Activated T-cell treated with anti-CD3 and anti-CD28 coated beads for 1 hour (primary cell): ENCODE measurements around the gene IQCH.
"Not testable (repeated sequence)": the region's sequence is repeated elsewhere in the genome, so short reads cannot be mapped to it uniquely, and the experiment has no call there.

Source experiments
- DNase-seq: peaks from one replicate; pipeline ENCODE4 v3.0.0-alpha.2; 2020; ENCODE audit warnings: low read depth

The IQCH gene

DNA sequence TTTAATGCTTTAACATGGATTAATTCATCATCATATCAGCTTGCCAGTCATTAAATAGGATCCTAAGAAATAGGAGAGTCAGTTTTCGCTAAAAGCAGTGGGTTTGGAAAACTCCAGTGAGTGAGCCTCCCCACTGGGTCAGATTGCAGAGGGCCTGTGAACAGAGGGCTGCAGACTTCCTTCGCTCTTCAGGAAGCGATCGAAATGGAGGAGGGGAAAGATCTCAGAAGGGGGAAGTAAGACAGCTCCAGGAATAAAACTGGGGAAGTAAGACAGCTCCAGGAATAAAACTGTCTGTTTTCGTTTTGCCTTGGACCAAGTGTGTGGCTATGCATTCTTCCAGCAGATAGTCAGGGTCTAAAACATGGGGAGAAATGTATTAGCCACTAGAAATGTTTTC lies 141.5 kb downstream of the IQCH start:
- no peak for DNase-seq

DNA sequence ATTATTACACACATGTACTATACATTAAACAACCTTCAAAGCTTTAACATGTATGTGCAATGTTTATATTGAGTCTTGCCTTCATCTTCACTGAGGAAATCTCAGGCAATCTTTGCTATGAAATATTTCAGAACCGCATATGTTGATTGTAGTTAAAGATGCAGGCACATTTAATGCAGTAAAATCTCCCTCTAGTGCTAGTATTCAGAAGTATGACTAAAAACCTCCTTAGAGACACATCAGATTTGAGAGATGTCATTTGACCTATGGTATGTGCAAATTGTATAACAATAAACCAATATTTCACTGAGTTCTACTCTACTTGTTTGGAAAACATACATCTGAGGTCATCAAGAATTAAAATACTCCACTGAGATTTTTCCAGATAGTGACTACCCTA lies 142.6 kb downstream of the IQCH start:
- DNase-seq, result no peak

DNA sequence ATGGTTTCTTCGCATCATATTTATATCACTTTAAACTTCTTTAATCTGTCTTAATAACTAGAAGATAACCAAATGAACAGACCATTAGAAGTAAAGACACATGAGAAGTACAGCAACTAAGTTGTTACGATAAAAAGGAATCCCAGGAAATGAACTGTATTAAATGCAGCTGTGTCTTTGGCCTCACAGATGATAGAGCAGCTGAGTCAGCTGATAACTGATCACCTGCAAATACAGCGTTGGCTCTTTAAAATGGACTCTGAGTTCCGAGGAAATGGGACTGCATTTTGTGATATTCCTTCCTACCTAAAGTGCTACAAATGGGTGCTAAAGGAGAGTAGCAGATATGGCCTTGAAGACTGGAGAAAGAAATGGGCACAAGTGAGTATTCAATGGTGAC lies 145.3 kb downstream of the IQCH start:
- DNase-seq, result no peak

DNA sequence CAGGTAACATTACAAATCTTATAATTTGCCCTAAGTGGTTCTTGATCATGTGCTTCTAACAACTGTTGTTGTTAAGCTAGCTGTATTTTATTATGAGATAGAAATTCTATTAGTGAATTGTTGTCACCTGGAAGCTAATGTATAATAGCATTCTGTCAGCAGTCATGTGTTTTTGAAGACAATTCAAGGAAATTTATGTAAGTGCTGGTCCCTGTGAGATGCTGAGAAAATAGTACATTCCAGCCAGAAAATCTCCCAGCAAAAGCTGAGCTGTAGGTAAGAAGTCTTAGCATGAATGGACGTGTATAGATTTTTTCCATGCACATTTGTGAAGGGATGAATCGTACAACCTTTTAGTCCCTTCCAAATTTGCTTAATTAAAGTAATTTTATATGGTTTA lies 146.3 kb downstream of the IQCH start:
- no peak for DNase-seq

DNA sequence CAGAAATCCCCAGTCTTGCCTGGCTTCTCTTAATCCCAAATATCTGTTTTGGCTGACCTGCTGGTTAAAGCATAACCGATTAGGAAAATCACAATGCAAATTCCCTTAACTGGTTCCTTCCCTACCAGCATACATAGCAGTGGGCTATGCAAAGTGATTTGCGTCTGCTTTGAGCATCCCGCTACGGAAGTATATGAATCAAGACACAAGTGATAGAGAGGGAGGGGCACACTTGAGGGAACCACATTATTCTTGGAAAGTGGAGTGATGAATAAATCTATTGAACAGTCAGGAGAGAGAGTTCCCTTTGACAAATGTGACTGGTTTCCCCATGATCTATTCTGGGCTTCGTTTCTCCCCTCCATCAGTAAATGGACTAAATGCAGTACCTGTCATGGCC lies 146.8 kb downstream of the IQCH start:
- no peak for DNase-seq

DNA sequence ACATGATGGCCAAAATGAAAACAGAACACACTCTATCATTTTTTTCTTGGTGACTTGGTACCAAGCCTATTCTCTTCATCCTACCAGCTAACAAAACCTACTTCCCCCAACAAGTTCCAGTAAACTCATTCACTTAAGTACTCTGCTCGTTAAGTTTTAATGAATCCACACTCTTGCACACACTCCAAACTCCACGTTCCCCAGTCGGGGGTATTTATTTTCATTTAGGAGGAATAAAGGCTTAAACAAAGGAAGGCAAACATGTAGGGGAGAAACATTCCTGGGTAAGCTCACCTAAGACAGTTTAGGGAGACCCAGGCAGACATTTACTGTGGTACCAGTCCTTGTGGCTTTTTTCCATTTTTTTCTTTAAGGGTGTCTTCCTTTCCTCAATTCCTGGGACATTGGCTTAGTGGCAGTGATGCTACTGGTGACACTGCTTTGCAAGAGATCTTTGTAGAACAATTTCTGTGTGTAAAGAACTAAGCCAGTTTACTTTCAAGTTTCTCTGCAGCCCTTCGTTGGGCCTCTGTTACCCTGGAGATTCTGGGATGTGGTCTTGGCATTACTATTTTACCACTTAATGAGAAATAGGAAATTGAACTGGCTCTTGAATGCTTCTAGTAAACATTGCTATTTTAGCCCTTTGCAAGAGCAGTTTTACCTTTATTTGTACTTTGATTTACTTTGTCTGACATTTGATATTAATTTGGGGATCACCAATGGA lies 149.0 kb downstream of the IQCH start:
- no peak for DNase-seq

DNA sequence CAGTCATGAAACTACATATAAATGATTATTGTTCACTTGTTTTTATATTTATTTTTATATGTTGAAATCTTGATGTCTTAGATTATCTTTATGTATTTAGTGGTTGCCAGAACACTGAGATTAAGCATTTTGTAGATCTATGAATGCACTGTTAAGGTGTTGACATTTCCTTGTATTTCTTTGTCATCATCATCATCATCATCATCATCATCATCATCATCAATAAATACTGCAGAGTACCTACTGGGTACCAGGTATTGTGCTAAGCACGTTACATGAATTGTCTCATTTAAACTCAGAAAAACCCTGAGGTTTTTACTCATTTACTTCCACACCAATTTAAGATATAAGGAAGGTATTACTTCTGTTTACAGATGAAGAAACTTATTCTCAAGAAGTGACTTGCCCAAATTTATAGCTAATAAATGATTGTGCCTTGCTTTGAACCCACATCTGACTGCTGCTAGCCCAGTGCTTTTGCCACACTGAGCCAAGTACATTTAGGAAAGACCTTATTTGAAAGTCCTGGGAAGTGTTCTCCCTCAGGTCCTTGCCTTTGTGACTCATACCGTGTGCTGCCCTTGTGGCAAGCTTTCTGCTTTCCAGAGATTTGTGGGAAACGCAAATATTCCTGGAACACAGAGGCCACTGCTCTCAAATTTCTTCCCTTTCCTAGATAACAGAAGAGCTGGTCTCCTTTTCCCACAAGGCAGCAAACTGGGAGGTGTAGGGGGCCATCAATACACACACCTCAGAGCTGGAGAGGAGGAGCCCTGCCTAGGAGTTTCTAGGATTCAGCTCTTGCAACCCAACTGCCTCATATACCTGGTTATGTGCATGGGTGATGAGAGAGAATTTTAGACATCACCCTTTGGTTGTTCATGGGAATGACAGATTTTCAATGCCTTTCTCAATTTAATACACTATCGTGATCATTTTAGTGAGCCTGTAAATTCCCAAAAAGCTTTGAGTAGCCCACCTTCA lies 150.9 kb downstream of the IQCH start:
- no peak for DNase-seq

DNA sequence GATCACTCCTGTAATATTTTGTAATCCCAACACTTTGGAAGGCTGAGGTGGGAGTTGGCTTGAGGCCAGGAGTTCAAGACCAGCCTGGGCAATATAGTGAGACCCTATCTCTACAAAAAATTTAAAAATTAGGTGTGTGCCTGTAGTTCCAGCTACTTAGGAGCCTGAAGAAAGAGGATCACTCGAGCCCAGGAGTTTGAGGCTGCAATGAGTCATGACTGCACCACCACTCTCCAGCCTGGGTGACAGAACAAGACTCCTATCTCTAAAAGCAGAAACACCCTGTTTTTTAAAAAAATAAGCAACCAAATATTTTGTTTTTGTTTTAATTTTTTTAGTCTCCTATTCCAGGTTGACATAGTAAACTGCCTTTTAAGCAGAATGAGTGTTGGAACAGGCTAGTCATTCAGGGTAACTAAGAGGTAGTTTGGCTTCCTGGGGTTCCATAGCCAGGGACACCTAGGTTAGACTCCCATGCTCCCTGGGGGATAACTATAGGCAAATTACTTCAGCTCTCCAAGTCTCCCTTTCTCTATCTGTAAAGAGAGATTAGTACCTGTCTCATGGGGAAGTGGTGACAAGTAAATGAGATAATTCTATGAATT lies 151.8 kb downstream of the IQCH start:
- no peak for DNase-seq

DNA sequence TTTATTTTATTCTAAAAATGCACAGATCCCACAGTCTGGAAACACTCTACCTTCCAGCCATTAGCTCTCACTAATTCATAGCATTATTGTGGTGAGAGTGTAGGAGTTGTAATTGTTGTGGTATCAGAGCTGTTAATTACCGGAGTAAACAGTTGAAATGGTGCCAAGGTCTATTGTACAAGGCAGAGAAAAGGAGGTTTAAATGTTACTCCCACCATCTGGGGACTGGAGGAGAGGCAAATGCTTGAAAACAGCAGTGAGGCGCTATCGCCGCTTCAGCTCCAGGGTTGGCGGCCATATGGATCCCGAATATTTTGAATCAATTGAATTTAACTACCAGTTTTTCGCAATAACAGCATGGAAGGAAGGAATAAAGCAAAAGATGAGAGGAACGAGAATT lies 153.2 kb downstream of the IQCH start:
- DNase-seq, result no peak

DNA sequence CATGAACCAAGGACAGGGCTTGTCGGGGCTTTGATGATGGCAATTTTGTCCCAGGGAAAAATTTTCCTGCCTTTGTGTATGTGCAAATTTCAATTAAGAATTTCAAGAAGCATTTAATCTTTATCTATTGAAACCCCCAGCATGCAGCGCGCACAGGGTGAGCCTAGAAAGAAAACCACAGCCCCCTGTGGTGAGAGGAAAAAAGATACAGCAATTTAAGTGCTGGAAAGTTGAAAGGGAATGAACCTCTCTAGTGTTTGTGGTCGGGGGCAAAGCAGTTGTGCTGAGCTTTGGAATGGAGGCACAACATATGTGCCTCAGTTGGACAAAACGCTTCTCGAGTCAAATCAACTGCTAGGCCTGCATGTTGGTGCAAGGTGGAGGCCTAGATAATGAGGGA lies 154.6 kb downstream of the IQCH start:
- DNase-seq, result no peak

DNA sequence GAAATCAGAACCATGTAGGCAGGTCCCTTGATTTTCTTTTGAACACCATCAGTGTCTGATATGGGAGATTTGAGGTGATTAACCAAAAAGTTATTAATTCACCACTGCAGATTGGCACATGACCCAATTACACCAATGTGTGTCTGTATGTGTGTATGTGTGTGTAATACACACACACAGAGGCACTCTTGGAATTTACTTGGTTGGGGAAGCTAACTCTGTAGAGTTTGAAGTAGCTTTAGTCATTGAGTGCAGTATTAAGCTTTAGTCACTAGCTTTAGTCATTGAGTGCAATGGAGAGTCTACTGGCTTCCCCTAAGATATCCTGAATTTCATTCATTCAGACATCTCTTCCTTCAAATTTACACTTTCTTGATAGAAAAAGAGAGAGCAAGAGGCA lies 156.9 kb downstream of the IQCH start:
- no peak for DNase-seq

DNA sequence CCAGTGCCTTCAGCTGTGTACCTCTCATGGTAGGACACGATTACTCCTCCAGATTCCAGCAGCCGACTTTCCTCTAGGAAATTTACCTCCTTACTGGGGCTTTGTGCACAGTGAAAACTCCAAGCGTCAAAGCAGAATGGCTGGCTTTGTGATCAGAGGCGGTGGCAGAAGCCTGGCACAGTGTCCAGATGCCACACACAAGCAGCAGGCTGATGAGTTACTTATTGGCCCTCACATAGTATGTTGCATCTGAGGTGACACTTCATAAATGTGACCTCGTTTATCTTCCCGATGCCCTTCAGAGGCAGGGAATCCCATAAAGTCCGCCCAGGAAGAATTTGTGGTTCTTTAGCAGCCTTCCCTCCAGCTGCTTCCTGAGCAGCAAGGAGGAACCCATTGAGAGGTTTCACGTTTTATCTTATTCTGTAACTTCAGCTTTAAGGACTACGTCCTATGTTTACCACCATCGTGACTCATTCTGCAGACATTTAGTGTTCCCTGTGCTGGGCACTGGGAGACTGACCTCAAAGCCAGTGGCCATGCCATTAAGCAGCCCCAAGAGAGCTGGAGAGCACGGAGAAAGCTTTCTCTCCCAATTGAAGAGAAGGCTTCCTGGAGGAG lies 159.3 kb downstream of the IQCH start:
- DNase-seq, result no peak

DNA sequence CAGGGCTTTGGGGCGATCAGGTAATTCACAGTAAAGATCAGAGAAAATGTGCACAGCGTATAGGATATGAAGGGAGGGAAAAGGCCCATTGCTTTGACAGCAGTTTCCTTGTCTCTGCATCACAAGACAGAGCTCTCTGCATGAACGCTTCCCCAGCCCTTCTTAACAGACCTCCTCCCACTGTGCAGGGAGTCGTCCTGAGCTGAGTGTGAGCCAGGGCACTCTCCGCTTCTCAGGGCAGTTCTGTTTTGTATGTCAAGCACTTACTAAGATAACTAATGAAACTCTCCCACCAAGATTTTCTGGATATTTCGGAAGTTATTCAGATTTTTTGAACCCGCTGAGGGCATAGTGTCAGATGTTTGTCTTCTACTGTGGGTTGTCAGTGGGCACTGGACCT lies 160.6 kb downstream of the IQCH start:
- DNase-seq, result no peak

DNA sequence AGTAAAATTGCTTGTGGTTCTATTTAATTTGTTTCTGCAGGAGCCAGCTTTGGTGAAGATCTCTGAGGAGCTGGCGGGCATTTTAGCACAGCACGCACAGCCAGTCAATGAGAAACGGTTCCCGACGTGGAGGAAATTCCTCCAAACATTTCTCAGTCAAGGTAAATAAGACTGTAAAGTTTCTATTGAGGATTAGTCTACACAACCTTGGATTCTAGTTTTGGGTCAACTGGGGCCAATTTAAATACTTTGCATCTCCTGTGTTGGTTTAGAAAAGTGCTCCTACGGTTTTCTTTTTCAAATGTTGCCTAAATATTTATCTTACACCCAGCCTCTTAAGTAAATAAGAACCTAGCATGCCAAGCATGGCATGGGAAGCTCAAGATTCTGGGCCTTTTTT lies 162.3 kb downstream of the IQCH start:
- DNase-seq, result no peak

DNA sequence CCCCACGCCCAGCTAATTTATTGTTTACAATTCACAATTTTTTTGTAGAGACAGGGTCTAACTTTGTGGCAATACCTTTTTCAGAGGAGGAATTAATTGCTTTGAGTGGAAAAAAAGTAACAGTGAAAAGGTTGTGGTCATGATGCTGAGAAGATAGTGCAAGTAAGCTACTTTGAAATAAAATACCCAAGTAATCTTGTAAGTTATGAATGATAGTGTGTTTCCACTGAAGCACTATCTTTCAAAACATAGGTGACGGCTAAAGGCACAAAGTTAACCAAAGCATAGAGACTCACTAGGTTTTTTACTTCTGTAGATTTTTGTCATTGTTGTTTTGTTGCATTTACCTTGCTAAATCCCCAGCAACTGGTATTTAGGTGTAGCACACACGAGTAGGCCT lies 165.1 kb downstream of the IQCH start:
- no peak for DNase-seq

DNA sequence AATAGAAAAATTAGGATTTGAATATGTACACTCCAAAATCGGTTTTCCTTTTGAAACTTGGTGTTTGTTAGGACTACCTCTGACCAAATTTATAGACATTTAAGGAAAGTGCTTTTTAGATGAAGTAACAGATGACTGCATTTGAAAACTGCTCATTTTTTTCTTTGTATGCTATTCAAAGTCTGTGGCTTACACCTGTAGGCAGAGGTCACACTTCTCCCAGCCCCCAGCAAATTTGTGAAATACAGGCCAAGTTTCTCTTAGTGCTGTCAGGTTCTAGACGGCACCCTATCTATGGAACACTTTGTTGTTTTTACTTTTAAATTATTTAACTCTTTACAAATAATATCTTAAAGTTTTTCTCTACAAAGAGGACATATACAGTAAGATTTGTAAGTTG lies 165.6 kb downstream of the IQCH start:
- no peak for DNase-seq

DNA sequence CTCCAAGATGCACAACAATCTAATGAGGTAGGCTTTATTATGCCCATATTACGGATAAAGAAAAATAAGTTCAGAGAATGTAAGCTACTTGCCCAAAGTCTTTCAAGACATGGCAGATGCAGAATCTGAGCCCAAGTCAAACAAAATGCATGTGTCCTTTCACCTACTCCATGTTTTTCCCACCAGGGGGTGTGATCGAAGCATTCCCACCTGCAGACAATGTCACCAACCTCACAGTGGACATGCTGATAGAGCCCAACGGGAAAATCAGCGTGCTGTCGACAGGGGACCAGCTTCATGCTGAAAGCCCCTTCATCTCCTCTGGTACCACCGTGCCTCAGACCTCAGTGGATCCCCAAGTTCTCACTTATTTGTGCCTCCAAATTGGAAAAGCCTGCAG lies 166.5 kb downstream of the IQCH start:
- DNase-seq, result no peak

DNA sequence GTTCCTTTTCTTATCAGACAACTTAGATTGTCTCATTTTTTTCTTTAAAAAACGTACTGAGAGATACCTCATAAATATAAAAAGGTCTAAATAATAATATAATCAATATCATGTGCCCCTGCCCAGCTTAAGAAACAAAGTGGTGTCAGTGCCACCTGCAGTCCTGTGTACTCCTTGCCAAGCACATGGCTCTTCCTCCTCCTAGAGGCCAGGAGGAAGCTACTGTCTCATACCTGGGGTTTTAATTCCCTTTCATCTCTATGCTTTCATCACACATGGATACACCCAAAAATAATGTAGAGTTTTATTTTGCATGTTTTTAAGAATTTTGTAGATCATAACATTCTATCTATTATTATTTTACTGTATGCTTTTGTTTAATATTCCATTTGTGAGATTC lies 167.7 kb downstream of the IQCH start:
- DNase-seq, result no peak

DNA sequence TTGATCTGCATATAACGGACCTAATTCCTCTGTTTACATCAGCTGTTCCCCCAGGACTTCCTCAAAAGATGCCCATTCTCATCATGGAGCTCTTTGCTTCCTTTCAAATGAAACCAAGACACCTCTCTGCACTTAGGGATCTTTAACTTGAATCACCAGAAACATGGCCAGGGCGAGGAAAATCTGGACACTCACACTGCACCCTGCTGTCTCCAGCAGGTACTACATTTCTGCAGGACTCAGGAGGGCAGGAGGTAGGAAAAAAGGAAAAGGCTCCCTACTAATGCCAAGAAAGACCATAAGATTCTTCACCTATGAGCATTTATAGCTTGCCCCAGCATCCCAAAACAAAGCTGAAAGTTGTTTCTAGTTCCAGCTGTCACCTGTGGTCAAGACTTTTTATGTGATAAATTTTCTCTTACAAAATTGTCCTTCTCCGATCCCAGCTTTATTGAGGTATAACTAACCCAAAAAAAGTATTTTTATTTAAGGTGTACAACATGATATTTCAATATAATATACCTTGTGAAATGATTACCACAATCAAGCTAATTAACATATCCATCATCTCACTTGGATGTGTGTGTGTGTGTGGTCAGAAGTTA lies 179.0 kb downstream of the IQCH start:
- no peak for DNase-seq

DNA sequence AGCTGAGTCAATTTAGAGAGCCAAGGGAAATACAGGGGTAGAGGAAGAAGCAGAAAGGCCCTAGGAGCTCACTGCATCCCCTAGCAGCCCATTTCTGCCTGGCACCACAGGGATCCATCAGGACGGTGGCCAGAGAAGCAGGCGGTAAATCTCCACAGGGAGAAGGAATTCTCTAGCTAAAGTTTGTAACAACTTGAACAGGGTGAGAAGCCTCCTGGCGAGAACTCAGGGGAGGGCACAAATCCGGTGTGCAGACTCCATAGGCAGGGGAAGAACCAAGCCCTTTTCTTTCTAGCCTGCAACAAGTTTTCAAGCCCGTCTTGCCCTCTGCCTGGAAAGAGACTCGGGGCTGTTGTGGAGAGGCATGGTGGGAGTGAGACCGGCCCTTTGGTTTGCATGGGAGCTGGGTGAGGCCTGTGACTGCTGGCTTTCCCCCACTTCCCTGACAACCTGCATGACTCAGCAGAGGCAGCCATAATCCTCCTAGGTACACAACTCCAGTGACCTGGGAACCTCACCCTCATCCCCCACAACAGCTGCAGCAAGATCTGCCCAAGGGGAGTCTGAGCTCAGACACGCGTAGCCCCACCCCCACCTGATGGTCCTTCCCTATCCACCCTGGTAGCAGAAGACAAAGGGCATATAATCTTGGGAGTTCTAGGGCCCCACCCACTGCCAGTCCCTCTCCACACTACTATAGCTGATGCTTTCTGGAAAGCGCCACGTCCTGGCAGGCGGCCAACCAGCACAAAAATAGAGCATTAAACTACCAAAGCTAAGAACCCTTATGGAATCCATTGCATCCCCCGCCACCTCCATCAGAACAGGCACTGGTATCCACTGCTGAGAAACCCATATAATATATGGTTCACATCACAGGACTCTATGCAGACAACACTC lies 182.0 kb downstream of the IQCH start:
- not testable (repeated sequence) for DNase-seq

DNA sequence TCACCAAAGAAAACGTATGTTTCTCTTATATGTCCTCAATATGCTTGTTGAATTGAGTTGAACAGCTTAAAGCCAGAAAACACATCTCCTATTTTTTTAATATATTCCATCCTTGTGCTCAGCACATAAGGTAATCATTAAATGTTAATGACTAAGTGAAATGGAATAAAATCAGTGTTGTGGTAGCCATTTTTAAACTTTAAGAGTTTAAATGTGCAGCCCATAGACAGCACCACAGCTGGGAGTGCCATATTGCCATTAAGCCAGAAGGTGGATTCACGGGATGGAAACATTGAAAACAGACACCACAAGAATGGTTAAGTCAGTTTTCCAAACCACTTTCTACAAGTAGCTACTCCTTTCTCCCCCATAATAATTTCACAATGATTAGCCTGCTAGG lies 189.5 kb downstream of the IQCH start:
- DNase-seq, result no peak
